ENCODE data around the gene USP53.
"Not testable (repeated sequence)": the region's sequence is repeated elsewhere in the genome, so short reads cannot be mapped to it uniquely, and the experiment has no call there.

Gene USP53

GRCh38 chr4:119240568-119240967, 28.1 kb downstream of the USP53 start:
- H3K4me3 ChIP-seq (ENCODE audit: extremely low read depth, insufficient read depth, low read length, poor library complexity, severe bottlenecking): no peak overlapping the region
- H3K36me3 ChIP-seq (ENCODE audit: control insufficient read depth, insufficient read depth, low read length): peaks cover 42% of the 10 kb centered on the region

GRCh38 chr4:119242417-119242816, 29.9 kb downstream of the USP53 start:
- WGBS, 2 experiments (ENCODE audit: insufficient coverage in 2 of 2): no CpG with 5 or more reads among the region's 1 CpG

More at GRCh38 chr4:119240568-119240967, 28.1 kb downstream of the USP53 start:
- no CpG with 5 or more reads among the region's 2 CpGs for WGBS, 2 experiments (ENCODE audit: insufficient coverage in 2 of 2)
- no peaks in the 10 kb centered on the region for H3K4me1 ChIP-seq (ENCODE audit: control insufficient read depth, insufficient read depth, low read length, poor library complexity, severe bottlenecking)
- no peaks in the 10 kb centered on the region for H3K9me3 ChIP-seq (ENCODE audit: control insufficient read depth, low read length)
- no peak overlapping the region for H3K27ac ChIP-seq (ENCODE audit: low read depth, low read length, severe bottlenecking)

GRCh38 chr4:119243868-119244267, 31.4 kb downstream of the USP53 start:
- Histone ChIP-seq H3K36me3 (ENCODE audit: control insufficient read depth, insufficient read depth, low read length) (peaks cover 50% of the 10 kb centered on the region), H3K4me1 (ENCODE audit: control insufficient read depth, insufficient read depth, low read length, poor library complexity, severe bottlenecking) (no peaks in the 10 kb centered on the region), H3K9me3 (ENCODE audit: control insufficient read depth, low read length) (no peaks in the 10 kb centered on the region), H3K4me3 (ENCODE audit: extremely low read depth, insufficient read depth, low read length, poor library complexity, severe bottlenecking) (no peak overlapping the region), H3K27ac (ENCODE audit: low read depth, low read length, severe bottlenecking) (no peak overlapping the region)
- WGBS, 2 experiments (ENCODE audit: insufficient coverage in 2 of 2): no CpG with 5 or more reads among the region's 1 CpG

More at GRCh38 chr4:119242417-119242816, 29.9 kb downstream of the USP53 start:
- Histone ChIP-seq H3K4me3 (ENCODE audit: extremely low read depth, insufficient read depth, low read length, poor library complexity, severe bottlenecking) (no peak overlapping the region), H3K4me1 (ENCODE audit: control insufficient read depth, insufficient read depth, low read length, poor library complexity, severe bottlenecking) (no peaks in the 10 kb centered on the region), H3K36me3 (ENCODE audit: control insufficient read depth, insufficient read depth, low read length) (peaks cover 48% of the 10 kb centered on the region), H3K27ac (ENCODE audit: low read depth, low read length, severe bottlenecking) (no peak overlapping the region), H3K9me3 (ENCODE audit: control insufficient read depth, low read length) (no peaks in the 10 kb centered on the region)

DNA sequence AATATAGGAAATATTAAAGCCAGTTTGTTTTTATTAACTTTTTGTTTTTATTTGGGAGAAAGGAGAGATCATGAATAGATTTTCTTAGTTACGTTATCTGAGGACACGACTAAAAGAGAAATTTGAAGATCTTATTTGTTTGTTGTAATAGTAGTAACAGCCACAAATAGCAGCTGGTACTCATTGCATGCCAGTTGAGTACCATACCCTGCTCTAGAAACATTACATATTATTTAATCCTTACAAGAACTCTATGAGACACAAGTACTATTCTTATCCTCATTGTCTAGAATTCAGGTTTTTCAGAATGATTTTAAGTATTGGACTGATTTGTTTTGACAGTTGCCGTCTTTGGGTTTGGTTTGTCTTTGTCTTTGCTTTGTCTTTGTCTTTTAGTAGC, 31.8 kb downstream of the USP53 start:
- Histone ChIP-seq H3K4me1 (ENCODE audit: control insufficient read depth, insufficient read depth, low read length, poor library complexity, severe bottlenecking) (no peaks in the 10 kb centered on the region), H3K27ac (ENCODE audit: low read depth, low read length, severe bottlenecking) (no peak overlapping the region), H3K9me3 (ENCODE audit: control insufficient read depth, low read length) (no peaks in the 10 kb centered on the region), H3K4me3 (ENCODE audit: extremely low read depth, insufficient read depth, low read length, poor library complexity, severe bottlenecking) (no peak overlapping the region), H3K36me3 (ENCODE audit: control insufficient read depth, insufficient read depth, low read length) (peaks cover 54% of the 10 kb centered on the region)
- 94% methylated on average over 2 of the region's 3 CpGs; no CpG with 5 or more reads in 1 of the 2 experiments for WGBS, 2 experiments (ENCODE audit: insufficient coverage in 2 of 2)

DNA sequence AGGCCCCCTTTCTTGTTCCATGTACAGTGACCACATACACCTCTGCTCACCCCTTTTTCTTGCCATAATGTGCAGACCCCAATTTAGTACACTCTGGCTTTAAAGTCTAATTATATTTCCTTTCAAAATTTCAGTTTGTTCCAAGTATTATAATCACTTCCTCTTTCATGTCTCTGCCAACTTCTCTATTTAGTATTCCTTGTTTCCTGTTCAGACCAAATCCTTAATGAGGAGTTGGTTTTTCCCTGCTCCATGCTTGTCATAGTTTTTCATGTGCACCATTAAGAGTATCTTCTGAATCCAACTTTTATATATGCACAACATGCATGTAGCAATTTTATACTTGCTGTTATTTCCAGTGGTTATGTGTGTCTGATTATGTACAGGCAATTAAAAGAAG, 32.3 kb downstream of the USP53 start:
- Histone ChIP-seq H3K4me1 (ENCODE audit: control insufficient read depth, insufficient read depth, low read length, poor library complexity, severe bottlenecking) (no peaks in the 10 kb centered on the region), H3K9me3 (ENCODE audit: control insufficient read depth, low read length) (no peaks in the 10 kb centered on the region), H3K27ac (ENCODE audit: low read depth, low read length, severe bottlenecking) (no peak overlapping the region), H3K36me3 (ENCODE audit: control insufficient read depth, insufficient read depth, low read length) (peaks cover 55% of the 10 kb centered on the region), H3K4me3 (ENCODE audit: extremely low read depth, insufficient read depth, low read length, poor library complexity, severe bottlenecking) (no peak overlapping the region)

- no peaks in the 10 kb centered on the region for H3K4me1 ChIP-seq (ENCODE audit: control insufficient read depth, insufficient read depth, low read length, poor library complexity, severe bottlenecking)
- no peak overlapping the region for H3K27ac ChIP-seq (ENCODE audit: low read depth, low read length, severe bottlenecking)
- no peak overlapping the region for H3K4me3 ChIP-seq (ENCODE audit: extremely low read depth, insufficient read depth, low read length, poor library complexity, severe bottlenecking)
- H3K36me3 ChIP-seq (ENCODE audit: control insufficient read depth, insufficient read depth, low read length): peaks cover 64% of the 10 kb centered on the region
- 94 to 100% methylated on average over 2 of the region's 5 CpGs for WGBS, 2 experiments (ENCODE audit: insufficient coverage in 2 of 2)
- H3K9me3 ChIP-seq (ENCODE audit: control insufficient read depth, low read length): no peaks in the 10 kb centered on the region
Observed at GRCh38 chr4:119246177-119246733, 33.7 kb downstream of the USP53 start.

GRCh38 chr4:119251037-119251436, 38.5 kb downstream of the USP53 start:
- H3K27ac ChIP-seq (ENCODE audit: low read depth, low read length, severe bottlenecking); H3K4me1 ChIP-seq (ENCODE audit: control insufficient read depth, insufficient read depth, low read length, poor library complexity, severe bottlenecking); H3K4me3 ChIP-seq (ENCODE audit: extremely low read depth, insufficient read depth, low read length, poor library complexity, severe bottlenecking); H3K9me3 ChIP-seq (ENCODE audit: control insufficient read depth, low read length): not testable (repeated sequence)
- peaks cover 81% of the 10 kb centered on the region for H3K36me3 ChIP-seq (ENCODE audit: control insufficient read depth, insufficient read depth, low read length)
- 100% methylated on average over 1 of the region's 2 CpGs; no CpG with 5 or more reads in 1 of the 2 experiments for WGBS, 2 experiments (ENCODE audit: insufficient coverage in 2 of 2)

GRCh38 chr4:119255223-119255622, 42.7 kb downstream of the USP53 start:
- H3K27ac ChIP-seq (ENCODE audit: low read depth, low read length, severe bottlenecking); H3K4me1 ChIP-seq (ENCODE audit: control insufficient read depth, insufficient read depth, low read length, poor library complexity, severe bottlenecking); H3K4me3 ChIP-seq (ENCODE audit: extremely low read depth, insufficient read depth, low read length, poor library complexity, severe bottlenecking); H3K9me3 ChIP-seq (ENCODE audit: control insufficient read depth, low read length): not testable (repeated sequence)
- peaks cover 75% of the 10 kb centered on the region for H3K36me3 ChIP-seq (ENCODE audit: control insufficient read depth, insufficient read depth, low read length)
- WGBS, 2 experiments (ENCODE audit: insufficient coverage in 2 of 2): 91 to 94% methylated on average over 6 to 9 of the region's 10 CpGs

DNA sequence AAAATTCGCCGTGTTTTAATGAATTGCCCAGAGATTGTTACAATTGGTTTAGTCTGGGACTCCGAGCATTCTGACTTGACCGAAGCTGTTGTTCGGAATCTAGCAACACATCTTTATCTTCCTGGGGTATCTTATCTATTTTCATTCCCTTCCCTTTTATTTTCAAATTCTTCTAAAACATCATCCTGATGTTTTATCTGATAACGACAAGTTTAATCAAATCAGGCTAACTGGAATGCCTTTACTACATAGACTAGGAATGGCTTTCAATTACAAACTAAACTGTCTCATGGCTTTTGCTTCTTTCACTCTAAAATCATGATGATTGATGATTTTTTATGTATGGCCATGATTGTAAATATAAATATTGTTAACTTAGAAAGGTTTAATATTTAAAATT, 48.0 kb downstream of the USP53 start:
- no peak overlapping the region for H3K27ac ChIP-seq (ENCODE audit: low read depth, low read length, severe bottlenecking)
- H3K4me1 ChIP-seq (ENCODE audit: control insufficient read depth, insufficient read depth, low read length, poor library complexity, severe bottlenecking): no peaks in the 10 kb centered on the region
- 94 to 97% methylated on average over 5 to 6 of the region's 6 CpGs for WGBS, 2 experiments (ENCODE audit: insufficient coverage in 2 of 2)
- no peaks in the 10 kb centered on the region for H3K9me3 ChIP-seq (ENCODE audit: control insufficient read depth, low read length)
- peaks cover 79% of the 10 kb centered on the region for H3K36me3 ChIP-seq (ENCODE audit: control insufficient read depth, insufficient read depth, low read length)
- no peak overlapping the region for H3K4me3 ChIP-seq (ENCODE audit: extremely low read depth, insufficient read depth, low read length, poor library complexity, severe bottlenecking)

GRCh38 chr4:119261986-119262385, 49.5 kb downstream of the USP53 start:
- WGBS, 2 experiments (ENCODE audit: insufficient coverage in 2 of 2): 86% methylated on average over 1 of the region's 1 CpG; no CpG with 5 or more reads in 1 of the 2 experiments
- Histone ChIP-seq H3K36me3 (ENCODE audit: control insufficient read depth, insufficient read depth, low read length) (peaks cover 76% of the 10 kb centered on the region), H3K27ac (ENCODE audit: low read depth, low read length, severe bottlenecking) (no peak overlapping the region), H3K4me3 (ENCODE audit: extremely low read depth, insufficient read depth, low read length, poor library complexity, severe bottlenecking) (no peak overlapping the region), H3K9me3 (ENCODE audit: control insufficient read depth, low read length) (no peaks in the 10 kb centered on the region), H3K4me1 (ENCODE audit: control insufficient read depth, insufficient read depth, low read length, poor library complexity, severe bottlenecking) (no peaks in the 10 kb centered on the region)

DNA sequence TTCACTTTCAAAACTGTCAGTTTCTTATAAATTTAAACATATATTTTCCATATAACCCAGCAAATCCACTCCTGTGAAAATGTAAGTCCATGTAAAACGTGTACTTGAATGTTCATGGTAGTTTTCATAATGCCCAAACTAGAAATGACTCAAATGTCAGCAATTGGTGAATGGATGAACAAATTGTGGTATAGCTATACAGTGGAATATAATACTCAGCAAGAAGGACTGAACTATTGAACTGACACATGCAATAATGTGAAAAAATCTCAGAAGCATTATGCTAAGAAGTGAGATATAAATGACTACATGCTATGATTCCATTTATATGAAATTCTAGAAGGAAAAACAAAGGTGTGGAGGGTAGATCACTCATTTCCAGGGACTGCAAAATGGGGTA, 52.2 kb downstream of the USP53 start:
- H3K36me3 ChIP-seq (ENCODE audit: control insufficient read depth, insufficient read depth, low read length): peaks cover 74% of the 10 kb centered on the region
- no peaks in the 10 kb centered on the region for H3K4me1 ChIP-seq (ENCODE audit: control insufficient read depth, insufficient read depth, low read length, poor library complexity, severe bottlenecking)
- H3K27ac ChIP-seq (ENCODE audit: low read depth, low read length, severe bottlenecking): no peak overlapping the region
- H3K9me3 ChIP-seq (ENCODE audit: control insufficient read depth, low read length): no peaks in the 10 kb centered on the region
- H3K4me3 ChIP-seq (ENCODE audit: extremely low read depth, insufficient read depth, low read length, poor library complexity, severe bottlenecking): no peak overlapping the region
- WGBS, 2 experiments (ENCODE audit: insufficient coverage in 2 of 2): no CpG with 5 or more reads among the region's 1 CpG

All from mesodermal cell (in vitro differentiated cells).